IPS-NIHi11 (cell line): ENCODE results near the gene SYNGAP1.
"Not testable (repeated sequence)": the region's sequence is repeated elsewhere in the genome, so short reads cannot be mapped to it uniquely, and the experiment has no call there.

Experiments
- DNase-seq: peaks from one replicate; pipeline ENCODE4 v3.0.0; 2012; ENCODE audit warnings: mixed read lengths, low spot score

Gene SYNGAP1

GRCh38 chr6:33481192-33481591 lies 61.3 kb downstream of the SYNGAP1 start:
- no peak for DNase-seq

GRCh38 chr6:33482620-33483019 lies 62.8 kb downstream of the SYNGAP1 start:
- DNase-seq, result not testable (repeated sequence)

DNA sequence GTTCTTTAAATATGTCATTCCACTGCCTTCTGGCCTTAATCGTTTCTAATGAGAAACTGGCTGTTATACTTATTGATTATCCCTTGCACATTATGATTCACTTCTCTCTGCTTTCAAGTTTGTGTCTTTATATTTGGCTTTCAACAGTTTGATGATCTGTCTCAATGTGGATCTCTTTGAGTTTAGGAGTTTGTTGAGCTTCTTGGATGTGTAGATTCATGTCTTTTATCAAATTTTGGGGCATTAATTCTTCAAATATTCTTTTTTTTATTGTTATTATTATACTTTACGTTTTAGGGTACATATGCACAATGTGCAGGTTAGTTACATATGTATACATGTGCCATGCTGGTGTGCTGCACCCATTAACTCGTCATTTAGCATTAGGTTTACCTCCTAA lies 63.8 kb downstream of the SYNGAP1 start:
- no peak for DNase-seq

- not testable (repeated sequence) for DNase-seq
These were observed 64.9 kb downstream of the SYNGAP1 start for GRCh38 chr6:33484673-33485262.

GRCh38 chr6:33485680-33486079 lies 65.8 kb downstream of the SYNGAP1 start:
- DNase-seq, result not testable (repeated sequence)

- DNase-seq, result no peak
These were observed 68.5 kb downstream of the SYNGAP1 start for GRCh38 chr6:33488339-33488738.

GRCh38 chr6:33490198-33490597 lies 70.3 kb downstream of the SYNGAP1 start:
- no peak for DNase-seq

- DNase-seq, result peak; percentile 21
These were observed 70.8 kb downstream of the SYNGAP1 start for GRCh38 chr6:33490621-33491020.

- peak; percentile 46 for DNase-seq
These were observed 72.2 kb downstream of the SYNGAP1 start for GRCh38 chr6:33492093-33492492.

GRCh38 chr6:33497157-33497556 lies 77.3 kb downstream of the SYNGAP1 start:
- DNase-seq, result no peak

DNA sequence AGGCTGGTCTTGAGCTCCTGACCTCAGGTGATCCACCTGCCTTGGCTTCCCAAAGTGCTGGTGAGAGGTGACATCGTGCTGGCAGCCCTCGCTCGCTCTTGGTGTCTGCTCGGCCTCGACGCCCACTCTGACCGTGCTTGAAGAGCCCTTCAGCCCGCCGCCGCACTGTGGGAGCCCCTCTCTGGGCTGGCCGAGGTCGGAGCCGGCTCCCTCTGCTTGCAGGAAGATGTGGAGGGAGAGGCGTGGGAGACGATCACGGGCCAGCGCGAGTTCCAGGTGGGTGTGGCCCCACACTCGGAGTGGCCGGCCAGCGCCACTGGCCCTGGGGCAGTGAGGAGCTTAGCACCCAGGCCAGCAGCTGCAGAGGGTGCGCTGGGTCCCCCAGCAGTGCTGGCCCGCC lies 82.6 kb downstream of the SYNGAP1 start:
- no peak for DNase-seq

GRCh38 chr6:33504486-33504885 lies 84.6 kb downstream of the SYNGAP1 start:
- no peak for DNase-seq
